HAP-1 (cell line): ENCODE results near the gene RANBP3L.

Experiments
- DNase-seq, 2 experiments: peaks; one replicate each; pipeline ENCODE4 v3.0.0-alpha.2; 2016 to 2020; ENCODE audit warnings: low spot score in 2 of 2
- H3K27me3 ChIP-seq: fragments of 250-450 bp; sonication (Bioruptor Pico); 2 replicates; pipeline ENCODE4 v1.5.1; 2020; ENCODE audit warnings: low read depth, mild to moderate bottlenecking, moderate library complexity
- H3K36me3 ChIP-seq: fragments of 250-450 bp; sonication (Bioruptor Pico); replicated peaks from 2 replicates; pipeline ENCODE4 v1.5.1; 2020; ENCODE audit warnings: mild to moderate bottlenecking
- H3K4me1 ChIP-seq: fragments of 250-450 bp; sonication (Bioruptor Pico); 2 replicates; pipeline ENCODE4 v1.5.1; 2020; ENCODE audit warnings: mild to moderate bottlenecking
- H3K4me3 ChIP-seq: fragments of 250-450 bp; sonication (Bioruptor Pico); 2 replicates; pipeline ENCODE4 v1.5.1; 2020; ENCODE audit warnings: mild to moderate bottlenecking, moderate library complexity
- H3K9me3 ChIP-seq: fragments of 250-450 bp; sonication (Bioruptor Pico); 2 replicates; pipeline ENCODE4 v1.5.1; 2020; ENCODE audit warnings: mild to moderate bottlenecking, moderate library complexity
- in situ Hi-C: fragments of 300-500 bp; cut with MboI; formaldehyde crosslinking; loops from 3 replicates; pipeline ENCODE4 v1.14.3; 2020; ENCODE audit warnings: low sequenced_read_pairs, inconsistent platforms, mixed read lengths

Gene RANBP3L

DNA sequence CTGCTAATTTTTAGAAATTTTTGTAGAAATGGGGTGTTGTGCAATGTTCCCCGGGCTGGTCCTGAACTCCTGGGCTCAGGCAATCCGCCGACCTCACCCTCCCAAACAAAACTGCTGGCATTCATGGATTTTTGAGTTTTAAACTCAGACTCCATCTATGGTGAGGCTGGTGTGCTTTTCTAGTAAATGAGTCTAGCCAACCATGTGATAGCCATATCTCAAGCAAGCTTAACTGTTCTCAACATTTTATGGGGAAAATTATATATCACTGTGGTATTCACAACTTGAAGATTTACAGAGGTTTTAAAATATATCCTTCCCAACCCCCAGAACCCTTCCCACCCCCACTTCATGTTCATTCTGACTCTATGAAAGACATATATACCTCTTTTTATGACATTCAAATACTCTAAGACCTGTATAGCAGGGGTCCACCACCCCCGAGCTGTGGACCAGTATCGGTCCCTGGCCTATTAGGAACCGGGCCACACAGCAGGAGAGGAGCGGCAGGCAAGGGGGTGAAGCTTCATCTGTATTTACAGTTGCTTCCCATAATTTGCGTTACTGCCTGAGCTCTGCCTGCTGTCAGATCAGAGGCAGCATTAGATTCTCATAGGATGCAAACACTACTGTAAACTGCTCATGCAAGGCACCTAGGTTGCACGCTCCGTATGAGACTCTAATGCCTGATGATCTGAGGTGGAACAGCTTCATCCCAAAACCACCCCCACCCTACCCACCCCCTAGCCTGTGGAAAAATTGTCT is 55.5 kb downstream of the RANBP3L start:
- Histone ChIP-seq H3K9me3 (no peaks in the 10 kb centered on the region), H3K4me3 (no peak overlapping the region), H3K36me3 (no peaks in the 10 kb centered on the region), H3K4me1 (peaks cover 3% of the 10 kb centered on the region; the same call in 1 of the 2 replicates), H3K27me3 (no peaks in the 10 kb centered on the region)
- no peak for DNase-seq
- in situ Hi-C loops, result no loop called here

DNA sequence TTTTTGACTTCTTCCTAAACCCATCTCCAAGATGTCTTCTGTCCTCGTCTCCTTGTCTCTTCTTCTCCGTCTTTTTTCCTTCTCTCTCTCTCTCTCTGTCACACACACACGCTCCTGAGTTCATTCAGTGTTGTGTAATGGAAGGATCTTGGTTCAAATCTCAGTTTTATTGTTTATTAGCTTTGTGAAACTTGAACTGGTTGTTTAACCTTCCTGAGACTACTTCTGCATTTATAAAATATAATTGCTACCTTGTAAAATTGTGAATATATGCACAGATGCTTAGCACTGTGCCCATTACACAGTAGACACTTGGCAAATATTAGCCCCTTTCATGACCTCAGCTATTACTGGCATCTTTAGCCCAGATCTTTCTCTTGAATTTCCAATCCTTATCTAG is 57.6 kb downstream of the RANBP3L start:
- DNase-seq, result no peak

DNA sequence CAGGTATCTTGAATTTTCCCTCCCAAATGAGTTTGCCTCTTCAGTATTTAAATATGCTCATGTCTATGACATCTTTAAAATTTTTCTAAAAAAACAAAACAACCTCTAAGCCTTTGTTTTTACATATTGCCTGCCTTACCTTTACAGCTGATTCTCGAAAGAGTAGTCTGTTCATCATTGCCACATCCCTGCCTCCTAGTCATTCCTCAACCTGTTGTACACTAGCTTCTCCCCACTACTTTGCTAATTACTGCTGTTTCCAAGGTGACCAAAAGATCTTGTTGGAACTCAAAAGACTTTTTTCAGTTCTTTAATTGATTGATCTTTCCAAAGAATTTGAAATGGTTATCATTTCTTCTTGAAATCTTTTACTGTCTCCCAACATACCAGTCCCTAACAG is 58.0 kb downstream of the RANBP3L start:
- H3K9me3 ChIP-seq, result no peaks in the 10 kb centered on the region
- peaks cover 20% of the 10 kb centered on the region for H3K4me1 ChIP-seq
- no peaks in the 10 kb centered on the region for H3K36me3 ChIP-seq
- no peaks in the 10 kb centered on the region for H3K27me3 ChIP-seq
- no peak overlapping the region for H3K4me3 ChIP-seq
- no peak for DNase-seq
- in situ Hi-C loops, result no loop called here

More for the DNA sequence above, 57.6 kb downstream of the RANBP3L start:
- no peaks in the 10 kb centered on the region for H3K27me3 ChIP-seq
- H3K4me1 ChIP-seq, result peaks cover 16% of the 10 kb centered on the region
- H3K4me3 ChIP-seq, result no peak overlapping the region
- H3K9me3 ChIP-seq, result no peaks in the 10 kb centered on the region
- H3K36me3 ChIP-seq, result no peaks in the 10 kb centered on the region
- in situ Hi-C loops, result no loop called here

DNA sequence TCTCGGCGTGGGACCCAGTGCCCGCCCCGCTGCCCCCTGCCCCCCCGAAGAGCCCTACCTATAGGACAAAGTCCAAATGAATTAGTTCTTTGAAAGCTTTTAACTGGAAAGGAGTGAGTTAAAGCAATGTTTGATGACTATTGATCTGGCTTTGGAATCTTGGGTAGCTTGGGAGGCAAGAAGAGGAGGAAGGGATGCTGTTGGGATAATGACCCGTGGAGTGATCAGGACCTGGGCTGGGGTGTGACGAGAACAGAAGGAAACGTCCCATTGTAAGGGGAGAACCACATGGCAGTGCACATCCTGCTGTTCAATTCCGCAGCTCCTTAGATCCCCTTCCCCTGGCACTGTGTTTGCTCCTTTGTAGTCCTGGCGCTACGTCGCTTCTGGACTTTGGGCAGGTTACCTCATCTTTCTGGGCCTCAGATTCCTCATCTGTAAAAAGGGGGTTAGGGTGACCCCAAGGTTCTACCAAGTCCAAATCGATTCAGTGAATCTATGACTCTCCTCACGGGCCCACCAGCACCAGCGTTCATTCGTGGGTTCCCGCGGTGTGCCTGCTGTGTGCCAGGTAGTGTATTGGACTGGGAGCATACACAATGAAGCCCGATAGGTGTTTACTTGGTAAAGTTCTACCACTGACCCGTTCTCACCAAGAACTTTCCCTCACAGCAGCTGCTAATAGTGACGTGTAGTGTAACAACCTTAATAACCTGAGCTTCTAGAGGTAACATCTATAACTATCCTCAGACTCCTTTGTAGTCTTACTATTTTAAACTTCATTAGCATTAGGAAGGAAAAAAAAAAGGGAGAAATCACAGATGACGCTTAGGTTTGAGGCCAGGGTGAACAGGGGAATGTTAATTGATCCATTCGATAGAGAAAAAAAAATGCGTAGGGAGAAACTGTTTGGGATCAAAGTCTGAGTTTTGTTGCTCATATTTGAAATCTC is 58.9 kb downstream of the RANBP3L start:
- in situ Hi-C loops, result no loop called here
- Histone ChIP-seq H3K4me1 (peaks cover 25% of the 10 kb centered on the region), H3K4me3 (no peak overlapping the region; the same call in 1 of the 2 replicates), H3K36me3 (no peaks in the 10 kb centered on the region), H3K27me3 (no peaks in the 10 kb centered on the region), H3K9me3 (no peaks in the 10 kb centered on the region)
- DNase-seq, result no peak

DNA sequence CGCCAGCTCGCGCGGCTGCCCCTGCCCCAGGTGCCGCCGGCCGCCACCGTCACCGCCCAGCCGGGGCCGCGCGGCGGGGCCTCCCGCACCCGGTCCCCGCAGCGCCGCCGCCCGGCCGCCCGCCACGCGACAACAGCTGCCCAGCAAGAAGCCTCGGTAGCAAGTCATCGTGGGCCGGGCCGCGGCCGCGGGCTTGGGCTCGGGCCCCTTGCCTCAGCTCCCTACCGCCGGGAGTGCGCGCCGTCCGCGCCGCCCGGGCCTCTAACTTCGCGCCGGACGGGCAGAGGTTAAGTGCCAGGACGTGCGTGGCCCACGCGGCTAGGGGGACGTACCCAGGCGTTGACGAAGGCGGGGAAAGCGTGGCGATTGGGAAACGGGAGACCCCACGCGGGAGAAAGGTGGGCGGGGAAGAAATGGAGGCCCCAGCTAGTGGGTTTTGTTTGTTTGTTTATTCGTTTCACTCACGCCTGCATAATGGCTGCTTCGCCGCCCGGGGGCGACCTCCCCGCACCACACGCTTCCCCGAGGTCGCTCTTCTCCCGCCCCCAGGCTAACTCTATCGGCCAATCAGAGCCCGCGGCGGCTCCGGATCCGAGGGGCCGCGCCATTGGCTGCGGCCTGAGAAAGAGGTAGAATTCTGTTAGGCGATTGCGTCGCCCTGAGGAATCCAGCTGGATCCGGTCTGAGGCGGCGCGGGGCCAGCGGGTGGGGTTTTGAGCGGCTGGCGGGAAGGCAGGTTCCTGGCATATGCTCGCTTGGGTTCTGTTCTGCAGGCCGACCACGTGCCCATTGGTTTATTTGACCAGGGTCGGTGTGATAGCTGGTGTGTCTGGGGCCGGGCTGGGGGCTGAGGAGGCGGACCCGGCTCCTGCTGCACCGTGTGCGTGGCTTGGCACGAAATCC is 59.8 kb downstream of the RANBP3L start, which contains the start of gene NADK2:
Gene NADK2 (minus strand): TSS at position 295 of the 903 bp plus-strand sequence. CDS start 127 bp downstream, at position 168.
- H3K9me3 ChIP-seq, result no peaks in the 10 kb centered on the region
- no peaks in the 10 kb centered on the region for H3K27me3 ChIP-seq
- H3K4me3 ChIP-seq, result peak within 1 kb of the TSS; percentile 62
- in situ Hi-C loops, result no loop called here
- DNase-seq, result peak; percentile 91 to 95
- no peaks in the 10 kb centered on the region for H3K36me3 ChIP-seq
- peaks cover 25% of the 10 kb centered on the region for H3K4me1 ChIP-seq

DNA sequence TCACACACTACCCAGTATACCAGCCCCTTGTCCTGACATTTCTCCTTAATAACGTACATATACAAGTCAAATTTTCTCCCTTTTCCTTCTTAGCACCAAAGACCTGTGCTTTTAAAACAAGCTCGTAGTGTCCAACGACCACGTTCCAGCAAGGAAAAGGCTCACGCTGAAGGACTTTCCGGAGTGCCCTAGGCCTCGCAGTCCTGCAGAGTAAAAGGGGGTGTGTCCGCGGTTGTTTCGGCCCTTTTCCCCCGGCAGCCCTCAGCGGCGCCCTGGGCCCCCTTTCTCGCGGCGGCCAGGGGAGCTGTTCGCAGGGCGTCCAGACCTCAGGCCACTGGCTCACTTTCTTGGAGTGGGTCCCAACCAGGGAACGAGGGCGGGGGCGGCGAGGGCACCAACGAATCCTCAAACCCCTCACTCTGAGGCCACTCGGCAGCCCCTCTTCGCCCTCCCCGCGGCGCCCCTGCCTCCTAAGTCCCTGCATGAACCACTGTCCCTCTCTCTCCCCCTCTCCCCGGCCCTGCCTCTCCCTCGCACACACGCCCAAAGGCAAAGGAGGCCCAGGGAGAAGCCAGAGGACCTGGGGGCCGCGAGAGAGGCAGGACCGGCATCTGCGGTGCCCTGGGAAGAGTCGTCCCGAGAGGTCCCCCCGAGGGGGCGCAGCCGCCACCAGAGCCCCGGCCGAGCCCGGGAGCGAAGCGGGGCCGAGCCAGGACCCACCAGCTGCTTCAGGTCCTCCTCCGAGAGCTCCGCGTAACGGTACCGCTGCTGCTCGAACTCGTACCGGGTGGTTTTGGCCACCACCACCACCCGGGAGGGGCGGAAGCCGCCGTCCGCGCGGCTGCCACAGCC is 60.7 kb downstream of the RANBP3L start:
- in situ Hi-C loops, result no loop called here
- H3K4me3 ChIP-seq, result peak overlapping the region; percentile 62

DNA sequence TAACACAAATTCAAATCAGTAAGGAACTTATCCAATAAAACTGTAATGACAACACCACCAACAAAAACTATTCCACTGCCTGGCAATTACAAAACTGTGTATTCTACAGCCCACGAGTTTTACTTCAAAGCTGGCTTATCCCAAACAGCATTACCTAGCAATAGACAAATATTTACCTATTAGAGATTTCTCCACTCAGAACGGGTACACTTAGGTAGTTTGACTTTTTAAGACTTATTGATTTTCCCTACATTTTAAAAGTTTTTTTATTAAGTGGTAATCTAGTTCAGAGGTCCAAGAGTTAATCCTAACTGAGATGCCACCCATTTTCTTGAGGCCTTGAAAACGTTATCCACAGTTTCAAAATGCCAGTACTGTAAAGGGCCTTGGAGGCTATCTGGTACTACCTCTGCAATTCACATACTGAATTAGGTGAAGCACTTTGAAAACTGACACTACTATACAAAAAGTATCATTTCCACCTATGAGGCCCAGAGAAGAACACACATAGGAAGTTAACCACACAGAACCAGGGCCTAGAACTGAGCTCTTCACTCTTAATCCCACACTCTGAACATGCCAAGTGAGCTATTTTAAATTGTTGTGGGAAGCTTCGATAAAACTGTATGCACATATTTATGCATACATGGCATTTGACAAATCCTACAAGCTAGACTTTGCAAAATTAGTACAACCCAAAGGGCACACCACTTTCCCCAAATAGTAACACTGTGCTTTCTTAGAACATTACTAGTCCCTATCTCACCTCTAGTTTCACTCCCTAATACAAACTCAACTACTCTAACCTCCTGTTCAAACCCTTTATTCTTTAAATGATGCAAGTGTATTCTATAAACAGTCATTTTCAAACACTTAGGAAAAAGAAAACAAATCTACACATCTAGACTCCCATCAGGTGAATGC is 62.1 kb downstream of the RANBP3L start:
- Histone ChIP-seq H3K4me1 (peaks cover 25% of the 10 kb centered on the region), H3K27me3 (no peaks in the 10 kb centered on the region), H3K4me3 (peak overlapping the region; percentile 62), H3K9me3 (no peaks in the 10 kb centered on the region), H3K36me3 (no peaks in the 10 kb centered on the region)
- in situ Hi-C loops, result no loop called here
- no peak for DNase-seq

More for the DNA sequence above, 60.7 kb downstream of the RANBP3L start:
- no peaks in the 10 kb centered on the region for H3K36me3 ChIP-seq
- no peaks in the 10 kb centered on the region for H3K27me3 ChIP-seq
- peaks cover 25% of the 10 kb centered on the region for H3K4me1 ChIP-seq
- DNase-seq, result peak; percentile 39 to 79
- no peaks in the 10 kb centered on the region for H3K9me3 ChIP-seq

DNA sequence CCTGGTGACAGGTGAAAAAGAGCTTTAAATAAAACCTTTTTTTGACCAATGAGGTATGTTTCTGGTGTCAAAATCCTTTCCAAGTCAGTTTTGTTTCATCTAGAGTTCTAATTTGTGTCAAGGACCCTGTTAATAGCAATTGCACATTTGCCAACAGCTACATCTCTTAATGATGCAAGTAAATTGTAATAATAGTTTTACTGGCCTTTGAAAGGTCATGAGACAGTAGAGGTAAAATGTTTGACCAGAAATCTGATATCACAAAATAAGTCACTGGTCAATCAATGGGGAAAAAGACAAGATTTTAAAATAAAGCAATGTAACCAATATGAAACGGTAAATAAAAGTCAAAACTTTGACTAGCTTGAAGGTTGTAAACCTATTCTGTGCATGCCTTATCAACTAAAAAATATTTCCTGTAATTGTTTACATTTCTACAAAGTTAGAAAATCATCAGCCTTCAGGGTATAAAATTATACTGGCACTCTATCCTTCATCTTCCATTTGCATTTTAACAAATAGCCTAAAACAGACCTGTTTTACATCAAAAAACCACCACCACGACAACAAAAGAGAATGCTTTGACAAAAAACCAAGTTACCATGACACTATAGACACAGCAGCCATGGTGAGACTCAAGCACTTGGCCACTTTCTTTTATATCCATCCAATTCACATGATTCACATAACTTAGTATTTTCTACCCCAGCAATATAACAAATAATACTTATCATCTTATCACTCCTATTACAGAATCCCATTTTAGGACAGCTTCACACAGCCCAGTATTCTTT is 63.0 kb downstream of the RANBP3L start:
- H3K4me3 ChIP-seq, result no peak overlapping the region
- peak; percentile 37 to 80 for DNase-seq
- H3K4me1 ChIP-seq, result peaks cover 25% of the 10 kb centered on the region
- H3K36me3 ChIP-seq, result no peaks in the 10 kb centered on the region
- H3K9me3 ChIP-seq, result no peaks in the 10 kb centered on the region
- in situ Hi-C loops, result no loop called here
- H3K27me3 ChIP-seq, result no peaks in the 10 kb centered on the region

DNA sequence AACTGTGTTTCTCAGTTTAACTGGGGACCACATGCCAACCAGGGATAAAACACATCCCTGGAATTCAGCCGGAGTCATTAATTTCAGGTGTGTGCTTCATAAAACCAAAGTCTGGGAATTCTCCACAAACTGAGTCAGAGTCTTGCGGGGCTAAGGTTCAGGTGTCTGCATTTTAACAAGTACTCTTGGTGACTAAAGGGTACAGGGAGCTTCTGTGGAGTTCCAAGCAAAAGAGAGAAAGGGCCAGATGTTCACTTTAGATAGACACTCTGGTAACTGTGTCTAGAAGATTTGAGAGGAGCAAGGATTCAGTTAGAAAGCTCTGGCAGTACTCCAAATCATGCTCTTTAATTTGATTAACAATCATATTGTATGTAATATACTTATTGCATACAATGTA is 64.0 kb downstream of the RANBP3L start:
- Histone ChIP-seq H3K4me1 (peaks cover 25% of the 10 kb centered on the region), H3K4me3 (no peak overlapping the region), H3K27me3 (no peaks in the 10 kb centered on the region), H3K36me3 (no peaks in the 10 kb centered on the region), H3K9me3 (no peaks in the 10 kb centered on the region)
- in situ Hi-C loops, result no loop called here
- no peak for DNase-seq

DNA sequence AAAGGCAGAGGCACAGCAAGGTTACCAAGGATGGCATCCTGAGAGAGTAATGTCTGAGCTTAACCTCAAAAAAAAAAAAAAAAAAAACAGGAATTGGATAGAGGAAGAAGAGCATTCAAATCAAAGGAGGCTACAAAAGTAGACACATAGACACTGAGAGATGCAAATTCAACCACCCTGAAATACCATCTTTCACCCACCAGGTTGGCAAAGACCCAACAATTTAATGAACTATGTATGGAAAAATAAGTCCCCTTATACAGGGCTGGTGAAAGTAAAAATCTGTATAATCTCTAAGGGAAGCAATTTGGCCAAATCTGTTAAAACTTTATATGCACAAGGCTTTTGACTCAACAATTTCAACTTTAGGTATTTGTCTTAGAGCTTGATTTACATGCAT is 64.9 kb downstream of the RANBP3L start:
- Histone ChIP-seq H3K4me1 (peaks cover 25% of the 10 kb centered on the region), H3K9me3 (no peaks in the 10 kb centered on the region), H3K36me3 (no peaks in the 10 kb centered on the region), H3K27me3 (no peaks in the 10 kb centered on the region), H3K4me3 (no peak overlapping the region)
- in situ Hi-C loops, result no loop called here
- no peak for DNase-seq

DNA sequence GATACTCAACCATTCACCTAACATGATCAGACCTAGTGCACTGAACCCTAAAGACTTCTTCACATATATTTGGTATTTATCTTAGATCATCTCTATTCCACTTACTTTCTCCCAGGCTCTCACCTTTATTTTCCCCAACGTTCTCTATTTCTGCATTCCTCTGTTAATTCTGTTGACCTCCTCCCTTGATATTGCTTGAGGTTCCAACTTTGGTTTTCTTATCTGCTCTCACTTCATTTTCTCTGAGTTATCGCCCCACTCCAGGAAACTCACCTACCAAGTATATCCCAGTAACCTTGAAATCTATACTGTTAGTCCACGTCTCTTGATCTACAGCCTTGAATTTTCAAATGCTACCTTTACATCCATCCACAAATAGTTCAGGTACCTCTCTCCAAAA is 69.2 kb downstream of the RANBP3L start:
- H3K27me3 ChIP-seq, result no peaks in the 10 kb centered on the region
- H3K4me3 ChIP-seq, result no peak overlapping the region
- no peaks in the 10 kb centered on the region for H3K36me3 ChIP-seq
- H3K4me1 ChIP-seq, result no peaks in the 10 kb centered on the region
- in situ Hi-C loops, result no loop called here
- DNase-seq, result no peak
- H3K9me3 ChIP-seq, result no peaks in the 10 kb centered on the region
